HG03442 (cell line): ENCODE measurements around the gene GRAMD1A.
"Not testable (repeated sequence)": the region's sequence is repeated elsewhere in the genome, so short reads cannot be mapped to it uniquely, and the experiment has no call there.

Experiments
- ATAC-seq: cut with Tn5 transposase; IDR thresholded peaks from one replicate; pipeline ENCODE4 v1.9.1; 2021; ENCODE audit warnings: mild to moderate bottlenecking, moderate library complexity; ENCODE audit not compliant: unreplicated experiment

The GRAMD1A gene

DNA sequence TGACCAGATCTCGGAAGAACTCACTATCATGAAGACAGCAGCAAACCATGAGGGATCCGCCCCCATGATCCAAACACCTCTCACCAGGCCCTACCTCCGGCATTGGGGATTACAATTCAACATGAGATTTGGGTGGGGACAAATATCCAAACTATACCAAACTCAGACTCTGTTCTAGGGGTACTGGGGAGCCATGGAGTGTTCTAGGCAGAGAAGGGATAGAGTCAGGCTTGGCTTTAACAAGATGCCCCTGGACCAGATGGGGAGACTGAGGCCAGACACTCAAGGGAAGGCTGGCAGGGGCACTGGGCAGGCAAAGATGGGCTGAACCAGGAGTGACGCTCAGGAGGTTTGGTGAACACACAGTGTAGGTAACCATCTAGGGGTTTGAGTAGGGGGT, 18.3 kb downstream of the GRAMD1A start:
- ATAC-seq, result no peak

DNA sequence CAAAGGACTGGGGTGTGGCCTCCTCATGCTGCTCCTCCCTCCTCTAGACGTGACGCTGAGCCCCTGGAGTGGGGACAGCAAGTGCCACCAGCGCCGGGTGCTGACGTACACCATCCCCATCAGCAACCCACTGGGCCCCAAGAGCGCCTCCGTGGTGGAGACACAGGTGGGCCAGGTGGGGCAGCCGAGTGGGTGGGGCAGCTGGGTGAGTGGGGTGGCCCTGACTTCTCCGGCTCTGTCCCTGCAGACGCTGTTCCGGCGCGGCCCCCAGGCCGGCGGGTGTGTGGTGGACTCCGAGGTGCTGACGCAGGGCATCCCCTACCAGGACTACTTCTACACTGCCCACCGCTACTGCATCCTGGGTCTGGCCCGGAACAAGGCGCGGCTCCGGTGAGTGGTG, 19.0 kb downstream of the GRAMD1A start:
- no peak for ATAC-seq

DNA sequence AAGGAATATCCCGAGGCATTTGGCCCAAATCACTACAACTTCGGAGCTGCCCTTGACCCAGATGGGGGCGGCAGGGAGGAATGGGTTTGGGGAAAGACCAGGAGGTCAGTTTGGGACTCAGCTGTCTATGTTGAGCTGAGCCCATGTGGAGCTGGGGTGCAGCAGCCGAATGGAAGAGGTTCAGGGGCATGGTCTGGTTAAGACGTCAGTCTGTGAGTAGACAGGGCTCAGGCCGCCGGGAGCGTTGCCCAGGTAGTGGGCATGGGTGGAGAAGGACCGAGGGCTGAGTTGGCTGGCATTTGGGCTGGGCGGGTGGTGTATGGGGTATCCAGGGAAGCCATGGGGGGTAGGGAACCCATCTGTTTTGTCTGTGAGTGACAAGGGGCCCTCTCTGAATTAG, 20.9 kb downstream of the GRAMD1A start:
- no peak for ATAC-seq

- ATAC-seq, result no peak
Observed at GRCh38 chr19:35021596-35021995, 21.5 kb downstream of the GRAMD1A start.

DNA sequence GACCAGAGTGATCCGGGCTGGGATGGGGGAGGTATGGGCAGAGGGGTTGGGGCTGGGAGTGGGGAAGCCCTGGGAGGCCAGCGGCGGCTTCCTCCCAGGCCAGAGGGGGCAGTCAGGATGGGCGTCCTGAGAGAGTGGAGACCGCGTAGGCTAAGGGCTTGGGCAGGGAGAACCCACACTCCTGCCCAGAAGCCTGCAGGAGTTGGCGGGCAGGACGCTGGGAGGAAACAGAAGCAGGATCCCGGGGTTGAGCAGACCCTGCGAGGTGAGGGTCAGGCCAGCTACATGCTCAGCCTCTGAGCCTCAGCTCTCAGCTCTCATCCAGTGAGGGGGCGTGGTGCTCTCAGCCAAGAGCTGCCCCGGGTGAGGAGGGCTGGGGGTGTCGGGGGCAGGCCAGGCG, 22.3 kb downstream of the GRAMD1A start:
- ATAC-seq, result no peak

- ATAC-seq, result no peak
Observed at GRCh38 chr19:35023428-35023827, 23.3 kb downstream of the GRAMD1A start.

GRCh38 chr19:35024095-35024494, 24.0 kb downstream of the GRAMD1A start:
- ATAC-seq, result no peak

DNA sequence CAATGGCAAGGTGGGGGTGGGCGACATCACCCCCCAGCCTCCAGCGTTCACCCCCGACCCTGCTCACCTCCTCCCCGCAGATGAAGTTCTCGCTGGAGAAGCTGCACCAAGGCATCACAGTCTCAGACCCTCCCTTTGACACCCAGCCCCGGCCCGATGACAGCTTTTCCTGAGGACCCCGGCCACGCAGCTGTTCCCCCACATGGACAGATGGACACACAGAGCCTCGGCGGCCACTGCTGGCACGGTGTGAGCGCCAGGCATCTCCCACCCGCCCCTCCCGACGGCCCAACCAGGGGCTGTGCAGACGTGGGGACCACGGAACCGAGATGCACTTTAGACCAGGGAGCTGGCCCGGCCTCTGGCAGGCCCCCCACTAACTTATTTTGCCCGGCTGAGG, 25.8 kb downstream of the GRAMD1A start:
- no peak for ATAC-seq

DNA sequence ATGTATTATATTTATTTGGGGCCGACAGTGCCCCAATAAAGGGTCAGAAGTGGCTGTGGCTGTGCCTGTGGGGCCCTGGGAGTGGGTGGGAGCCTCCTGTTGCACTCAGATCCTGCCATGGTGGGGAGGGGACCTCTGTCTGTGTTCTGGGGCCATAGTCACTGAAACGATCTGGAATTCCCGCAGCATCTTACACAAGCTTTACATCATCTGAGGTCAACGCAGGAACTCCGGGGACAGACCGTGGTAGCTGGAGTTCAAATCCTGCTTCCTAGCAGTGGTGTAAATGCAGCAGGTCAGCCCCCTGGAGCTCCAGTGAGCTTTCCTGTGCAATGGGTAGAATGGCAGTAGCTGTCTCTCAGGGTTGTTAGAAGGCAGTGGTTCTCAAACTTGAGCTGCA, 26.3 kb downstream of the GRAMD1A start:
- ATAC-seq, result no peak

DNA sequence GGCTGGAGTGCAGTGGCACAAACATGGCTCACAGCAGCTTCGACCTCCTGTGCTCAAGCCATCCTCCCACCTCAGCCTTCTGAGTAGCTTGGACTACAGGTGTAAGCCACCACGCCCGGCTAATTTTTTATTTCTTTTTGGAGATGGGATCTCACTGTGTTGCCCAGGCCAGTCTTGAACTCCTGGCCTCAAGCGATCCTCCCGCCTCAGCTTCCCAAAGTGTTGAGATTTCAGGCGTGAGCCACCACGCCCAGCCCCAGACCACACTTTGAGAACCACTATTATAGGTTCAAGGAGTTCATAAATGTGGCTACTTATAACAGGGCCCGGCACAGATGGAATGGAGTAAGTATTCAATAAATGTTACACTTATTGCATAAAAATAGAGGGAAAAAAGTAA, 26.9 kb downstream of the GRAMD1A start:
- ATAC-seq, result no peak

- no peak for ATAC-seq
Observed at GRCh38 chr19:35027851-35028599, 27.9 kb downstream of the GRAMD1A start.

- not testable (repeated sequence) for ATAC-seq
Observed at GRCh38 chr19:35028600-35028885, 28.4 kb downstream of the GRAMD1A start.

- ATAC-seq, result not testable (repeated sequence)
Observed at GRCh38 chr19:35029275-35029736, 29.2 kb downstream of the GRAMD1A start.

- no peak for ATAC-seq
Observed at GRCh38 chr19:35029737-35030256, 29.7 kb downstream of the GRAMD1A start.

- ATAC-seq, result no peak
Observed at GRCh38 chr19:35030257-35031071, 30.3 kb downstream of the GRAMD1A start, which contains the start of gene SCN1B. TSS of gene SCN1B (plus strand) at chr19:35030470. CDS start at chr19:35030821, 351 bp downstream.

DNA sequence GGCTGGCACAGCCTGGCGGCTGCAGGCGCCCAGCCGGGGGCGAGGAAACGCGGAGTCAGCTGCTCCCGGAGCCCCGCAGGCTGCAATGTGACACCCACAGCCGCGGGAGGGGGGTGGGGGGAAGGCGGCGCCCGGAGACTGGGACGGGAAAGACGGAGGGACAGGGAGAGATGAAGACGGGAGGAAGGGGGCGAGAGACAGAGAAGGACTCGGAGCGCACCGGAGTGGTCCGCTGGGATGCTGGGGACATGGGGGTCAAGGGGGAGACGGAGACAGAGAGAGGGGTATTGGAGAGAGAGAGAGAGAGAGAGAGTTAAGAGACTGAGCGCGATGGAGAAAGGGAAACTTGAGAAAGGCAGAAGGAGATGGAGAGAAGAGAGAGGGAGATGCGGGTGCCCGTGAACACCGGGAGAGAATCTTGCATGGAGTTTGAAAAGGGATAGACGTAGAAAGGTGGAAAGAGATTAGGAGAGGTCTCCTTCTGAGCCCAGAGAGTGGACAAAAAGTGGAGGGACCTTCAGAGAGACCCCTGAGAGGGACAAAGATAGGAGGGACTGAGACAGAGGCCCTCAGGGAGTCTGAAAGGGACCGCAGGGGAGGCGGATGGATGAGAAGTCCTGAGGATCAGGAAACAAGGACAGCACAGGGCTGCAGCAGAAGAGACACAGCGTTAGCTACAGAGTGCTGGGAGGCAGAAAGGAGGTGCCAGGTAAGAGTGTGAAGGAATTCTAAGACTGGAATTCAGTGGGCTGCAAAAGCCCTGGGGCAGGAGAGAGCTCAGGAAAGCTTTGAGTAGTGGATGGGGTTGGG, 31.2 kb downstream of the GRAMD1A start:
- ATAC-seq, result no peak

DNA sequence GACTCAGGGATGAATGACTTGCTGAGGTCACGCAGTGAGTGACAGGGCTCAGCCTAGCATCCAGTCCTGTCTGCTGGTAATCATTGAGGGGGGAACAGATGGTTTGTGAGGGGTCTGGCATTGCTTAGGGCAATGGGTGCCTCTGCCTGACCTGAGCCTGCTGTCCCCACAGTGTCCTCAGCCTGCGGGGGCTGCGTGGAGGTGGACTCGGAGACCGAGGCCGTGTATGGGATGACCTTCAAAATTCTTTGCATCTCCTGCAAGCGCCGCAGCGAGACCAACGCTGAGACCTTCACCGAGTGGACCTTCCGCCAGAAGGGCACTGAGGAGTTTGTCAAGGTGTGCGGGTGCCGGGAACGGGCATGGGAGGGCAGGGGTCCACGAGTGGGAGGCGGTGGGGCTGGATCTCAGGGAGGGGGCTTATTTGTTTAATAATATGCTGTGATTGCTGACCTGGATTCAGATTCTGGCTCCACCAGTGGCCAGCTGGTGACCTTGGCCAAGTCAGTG, 32.3 kb downstream of the GRAMD1A start:
- no peak for ATAC-seq

DNA sequence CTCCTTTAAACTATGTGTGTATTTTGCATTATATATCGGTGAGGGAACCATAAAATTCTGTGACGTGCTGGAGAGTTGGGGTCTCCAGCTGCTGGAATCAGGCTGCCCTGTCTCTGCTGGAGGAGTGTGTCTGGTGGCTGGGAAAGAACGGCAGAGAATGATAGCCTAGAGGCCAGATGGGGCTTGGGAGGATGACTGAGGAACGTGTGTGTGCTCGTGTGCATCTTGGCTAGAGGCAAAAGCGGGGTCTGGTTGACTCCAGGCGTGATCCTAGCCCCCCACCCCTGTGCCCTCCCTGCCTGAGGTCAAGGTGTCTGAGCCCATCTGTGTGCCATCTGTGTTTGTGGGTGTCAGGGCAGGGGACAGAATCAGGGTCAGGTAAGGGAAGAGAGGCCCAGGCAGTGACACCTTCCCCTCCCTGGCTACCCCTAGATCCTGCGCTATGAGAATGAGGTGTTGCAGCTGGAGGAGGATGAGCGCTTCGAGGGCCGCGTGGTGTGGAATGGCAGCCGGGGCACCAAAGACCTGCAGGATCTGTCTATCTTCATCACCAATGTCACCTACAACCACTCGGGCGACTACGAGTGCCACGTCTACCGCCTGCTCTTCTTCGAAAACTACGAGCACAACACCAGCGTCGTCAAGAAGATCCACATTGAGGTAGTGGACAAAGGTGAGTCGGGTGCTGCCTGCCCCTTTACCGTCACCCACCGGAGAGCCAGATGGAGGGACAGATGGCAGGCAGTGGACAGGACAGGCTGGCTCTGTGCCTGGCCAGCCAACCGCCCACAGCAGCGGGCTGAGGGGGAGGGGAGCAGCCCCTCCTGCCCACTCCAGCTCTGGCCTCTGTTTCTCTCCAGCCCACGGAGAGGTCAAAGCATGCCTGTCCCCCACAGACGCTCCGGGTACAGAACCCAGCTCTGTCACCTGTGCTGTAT, 33.2 kb downstream of the GRAMD1A start:
- ATAC-seq, result no peak

DNA sequence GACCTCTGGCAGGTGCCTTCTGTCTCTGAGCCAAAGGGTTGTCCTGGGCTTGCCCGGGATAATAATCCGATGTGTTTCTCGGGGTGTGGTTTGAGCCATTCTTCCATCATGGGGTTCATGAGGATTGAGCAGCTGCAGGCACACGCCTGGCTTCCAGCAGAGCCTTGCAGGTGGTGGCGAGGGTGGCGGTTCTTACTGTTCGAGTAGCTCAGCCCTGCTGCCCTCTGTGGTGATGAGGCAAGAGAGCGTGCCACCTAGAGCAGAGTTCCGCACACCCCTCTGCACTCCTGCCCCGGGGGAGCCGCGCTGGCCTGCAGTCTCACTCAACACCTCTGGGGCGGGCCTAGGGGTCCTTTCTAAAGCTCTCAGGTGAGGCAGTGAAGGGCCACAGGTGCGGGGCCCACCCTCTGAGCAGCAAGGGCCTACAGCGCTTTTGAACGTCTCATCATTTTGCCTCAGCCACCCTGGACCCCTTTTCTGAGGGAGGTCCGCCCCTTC, 33.9 kb downstream of the GRAMD1A start:
- no peak for ATAC-seq
